HG03175 (cell line): ENCODE results near the gene GPRC5B.
A peak's percentile ranks its signal among the peaks of the same experiment; 100 is the strongest.

Experiments used
- ATAC-seq: cut with Tn5 transposase; IDR thresholded peaks from one replicate; pipeline ENCODE4 v1.9.1; 2021; ENCODE audit warnings: mild to moderate bottlenecking, moderate library complexity; ENCODE audit not compliant: unreplicated experiment

GPRC5B gene

GRCh38 chr16:19898924-19899604, 14.4 kb upstream of the GPRC5B start:
- ATAC-seq = peak; percentile 50

DNA sequence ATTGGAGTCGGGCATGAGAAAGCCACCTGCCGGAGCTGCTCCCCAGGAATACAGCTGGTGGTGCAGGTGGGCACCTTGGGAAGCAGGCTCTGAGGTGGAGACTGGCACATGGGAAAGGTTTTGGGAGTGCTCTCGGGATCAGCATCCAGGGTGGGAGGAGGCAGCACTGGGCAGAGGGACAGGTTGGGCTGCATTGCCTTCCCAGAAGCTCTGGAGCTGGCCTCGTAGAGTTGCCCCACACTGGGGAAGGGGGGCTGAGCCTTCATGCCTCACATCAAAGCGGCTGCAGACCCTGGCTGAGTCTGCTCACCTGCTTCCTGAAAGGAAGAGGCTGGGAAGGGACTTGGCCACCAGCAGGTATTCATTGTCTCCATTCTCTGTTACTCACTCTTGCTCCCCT, 13.5 kb upstream of the GPRC5B start:
- ATAC-seq = no peak

DNA sequence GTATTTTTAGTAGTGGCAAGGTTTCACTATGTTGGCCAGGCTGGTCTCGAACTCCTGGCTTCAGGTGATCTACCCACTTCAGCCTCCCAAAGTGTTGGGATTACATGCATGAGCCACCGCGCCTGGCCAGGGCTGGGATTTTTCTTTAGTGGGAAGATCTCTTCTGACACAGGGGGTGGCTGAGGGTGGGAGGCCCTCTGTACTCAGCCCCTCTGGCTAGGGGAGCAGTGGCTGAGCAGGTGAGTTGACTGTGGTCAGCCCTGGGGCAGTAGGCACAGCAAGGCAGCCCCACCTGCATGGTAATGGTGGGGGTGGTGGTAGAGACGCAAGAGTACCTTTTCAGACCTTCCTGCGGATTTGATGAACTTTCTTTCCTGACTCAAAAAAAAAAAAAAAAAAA, 12.3 kb upstream of the GPRC5B start:
- no peak for ATAC-seq

GRCh38 chr16:19894586-19894985, 9.9 kb upstream of the GPRC5B start:
- ATAC-seq = no peak

DNA sequence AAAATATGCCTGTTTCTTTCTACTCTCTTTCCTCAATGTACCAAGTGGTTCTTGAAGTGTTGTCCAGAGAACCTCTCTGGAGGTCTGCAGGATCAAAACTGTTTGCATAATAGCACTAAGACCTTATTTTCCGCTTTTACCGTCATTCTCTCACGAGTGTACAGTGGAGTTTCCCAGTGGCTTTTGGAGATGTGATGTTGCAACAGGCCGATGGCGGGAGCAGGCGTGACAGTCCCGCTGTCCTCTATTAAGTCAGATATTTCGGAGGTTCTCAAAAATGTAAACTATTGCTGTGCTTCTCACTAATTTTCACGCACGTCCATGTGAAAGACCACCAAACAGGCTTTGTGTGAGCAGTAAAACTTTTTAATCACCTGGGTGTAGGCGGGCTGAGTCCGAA, 8.3 kb upstream of the GPRC5B start:
- ATAC-seq = no peak

GRCh38 chr16:19890901-19891300, 6.3 kb upstream of the GPRC5B start:
- no peak for ATAC-seq

- no peak for ATAC-seq
These were observed 4.2 kb upstream of the GPRC5B start for GRCh38 chr16:19888834-19889233.

GRCh38 chr16:19886073-19886941, 1.7 kb upstream of the GPRC5B start:
- peak; percentile 74 for ATAC-seq

- ATAC-seq = no peak
These were observed 914 bp upstream of the GPRC5B start for GRCh38 chr16:19885451-19886072.

DNA sequence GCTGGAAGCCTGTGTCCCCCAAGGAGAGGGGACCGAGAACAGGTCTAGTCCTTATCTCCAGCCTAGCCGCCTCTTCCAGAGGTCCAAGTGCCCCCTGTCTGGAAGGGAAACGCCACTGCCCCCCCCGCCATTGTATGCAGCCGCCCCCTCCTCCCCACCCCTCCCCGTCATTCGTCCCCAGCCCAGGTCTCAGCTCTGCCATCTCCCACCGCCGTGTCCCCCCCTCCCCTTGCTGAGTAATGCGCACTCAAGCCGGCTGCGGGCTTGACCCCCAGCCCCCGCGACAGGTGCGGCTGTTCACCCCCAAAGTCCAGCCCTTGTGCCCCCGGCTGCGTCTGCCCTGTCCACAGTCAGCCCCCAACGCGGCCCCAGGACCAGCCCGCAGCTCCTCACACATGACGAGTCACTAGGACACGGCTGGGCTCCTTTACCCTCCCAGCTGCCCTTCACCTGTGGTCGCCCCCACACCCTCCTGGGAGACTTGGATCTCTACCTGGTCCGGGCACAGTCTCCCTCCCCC, 622 bp downstream of the GPRC5B start:
- ATAC-seq = no peak

DNA sequence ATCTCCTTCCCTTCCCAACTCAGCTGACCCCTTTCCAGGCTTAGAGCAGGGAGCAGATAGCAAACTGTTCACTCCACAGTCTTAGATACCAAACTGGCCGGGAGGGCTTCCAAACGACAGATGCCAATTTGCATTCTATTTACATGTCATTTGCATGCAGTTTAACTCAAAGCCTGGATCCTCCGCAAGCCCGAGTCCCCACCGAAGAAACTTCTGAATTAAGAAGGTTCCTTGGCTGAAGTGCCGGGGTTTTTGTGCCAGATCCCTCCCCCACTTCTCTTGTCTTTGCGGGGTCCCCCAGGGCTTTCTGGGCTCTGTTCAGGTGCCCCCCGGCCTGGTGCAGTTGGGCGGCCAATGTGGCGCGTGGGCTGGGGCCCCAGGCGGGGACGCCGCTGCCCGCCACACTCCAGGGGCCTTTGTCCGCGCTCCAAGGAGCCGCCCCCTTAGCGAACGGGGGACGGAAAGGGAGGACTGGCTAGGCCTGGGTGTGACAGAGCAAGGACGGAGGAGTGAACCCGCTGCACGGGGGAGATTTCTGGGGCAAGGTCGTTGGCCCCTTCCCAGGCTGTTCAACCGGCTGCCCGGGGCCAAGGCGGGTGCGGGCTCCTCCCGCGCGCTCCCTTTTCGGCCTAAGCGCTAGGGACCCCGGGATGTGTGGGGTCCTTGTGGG, 1.2 kb downstream of the GPRC5B start:
- ATAC-seq = no peak

DNA sequence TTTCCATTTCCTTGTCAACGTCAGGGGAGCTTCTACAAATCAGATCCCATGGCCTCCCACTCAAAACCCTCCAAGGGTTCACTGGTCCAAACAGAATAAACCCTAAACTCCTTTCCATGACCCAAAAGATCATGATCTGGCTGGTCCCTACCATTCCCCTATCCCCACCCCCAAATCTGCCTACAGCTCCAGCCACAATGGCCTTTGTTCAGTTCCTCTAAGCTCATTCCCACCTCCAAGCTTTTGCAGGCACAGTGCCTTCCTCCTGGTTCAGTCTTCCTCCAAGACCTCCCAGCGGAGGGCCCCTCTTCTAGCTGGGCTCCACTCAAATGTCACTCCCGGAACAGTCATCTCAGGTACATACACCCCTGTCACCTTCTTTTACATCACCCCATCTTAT, 2.0 kb downstream of the GPRC5B start:
- no peak for ATAC-seq

DNA sequence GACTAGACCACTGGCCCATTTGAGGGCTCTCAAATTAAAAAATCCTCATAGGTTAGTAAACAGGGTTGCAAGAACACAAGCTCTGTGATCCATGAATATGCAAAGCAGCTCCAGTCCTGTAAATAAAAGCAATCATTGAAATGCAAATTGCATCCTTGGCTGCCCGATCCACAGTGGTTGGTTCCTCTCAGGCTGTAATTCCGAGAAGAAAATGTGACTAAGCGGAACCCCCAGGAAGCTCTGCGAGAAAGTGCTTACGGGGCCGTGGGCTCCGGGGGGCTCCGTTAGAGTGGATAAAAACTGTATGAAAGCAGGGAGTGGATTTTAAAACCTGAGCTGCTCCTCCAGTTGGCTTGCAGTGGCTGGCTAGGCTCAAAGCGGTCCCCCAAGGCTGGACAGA, 2.5 kb downstream of the GPRC5B start:
- ATAC-seq = no peak

- no peak for ATAC-seq
These were observed 2.9 kb downstream of the GPRC5B start for GRCh38 chr16:19881783-19882182.

DNA sequence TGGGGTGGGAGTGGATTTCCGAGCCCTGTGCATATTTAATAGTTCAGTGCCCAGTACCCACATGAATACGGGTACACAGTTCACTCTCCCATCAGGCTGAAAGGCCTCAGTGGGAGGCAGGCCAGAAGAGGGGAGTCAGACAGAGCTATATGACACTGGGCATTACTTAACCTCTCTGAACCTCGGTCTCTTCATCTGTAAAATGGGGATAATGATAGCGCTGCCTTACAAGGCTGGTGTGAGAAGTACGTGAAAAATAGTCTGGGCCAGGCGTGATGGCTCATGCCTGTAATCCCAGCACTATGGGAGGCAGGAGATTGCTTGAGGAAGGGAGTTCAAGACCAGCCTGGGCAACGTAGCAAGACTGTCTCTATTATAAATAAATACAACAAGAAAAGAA, 3.6 kb downstream of the GPRC5B start:
- ATAC-seq = no peak

GRCh38 chr16:19879241-19879792, 5.3 kb downstream of the GPRC5B start:
- ATAC-seq = no peak

GRCh38 chr16:19878757-19879156, 5.9 kb downstream of the GPRC5B start:
- ATAC-seq = no peak

DNA sequence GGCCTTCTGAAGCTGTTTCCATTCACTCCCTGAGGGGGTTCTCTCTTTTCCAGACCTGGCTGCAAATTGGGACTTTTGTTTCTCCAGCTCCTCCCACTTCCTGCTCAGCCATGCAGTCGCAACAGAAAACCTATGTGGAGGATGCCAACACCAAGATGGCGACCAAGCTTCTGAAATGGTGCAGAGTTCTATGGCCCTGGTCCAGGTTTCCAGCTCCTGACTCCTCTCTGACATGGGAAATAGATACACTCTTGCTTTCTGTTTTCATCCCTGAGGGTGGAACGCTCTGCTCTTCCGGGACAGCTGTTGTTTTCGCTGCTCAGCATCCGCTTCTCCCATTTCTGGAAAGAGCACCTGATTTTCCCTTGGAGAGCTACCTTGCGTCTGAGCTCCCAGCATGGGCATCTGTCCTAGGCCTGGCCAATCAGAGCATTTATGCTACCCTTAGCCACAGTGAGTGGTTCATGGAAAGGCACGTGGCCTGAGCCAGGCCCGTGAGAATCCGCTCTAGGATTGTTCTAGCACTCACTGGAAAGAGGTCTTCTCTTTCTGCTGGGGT, 8.1 kb downstream of the GPRC5B start:
- no peak for ATAC-seq

DNA sequence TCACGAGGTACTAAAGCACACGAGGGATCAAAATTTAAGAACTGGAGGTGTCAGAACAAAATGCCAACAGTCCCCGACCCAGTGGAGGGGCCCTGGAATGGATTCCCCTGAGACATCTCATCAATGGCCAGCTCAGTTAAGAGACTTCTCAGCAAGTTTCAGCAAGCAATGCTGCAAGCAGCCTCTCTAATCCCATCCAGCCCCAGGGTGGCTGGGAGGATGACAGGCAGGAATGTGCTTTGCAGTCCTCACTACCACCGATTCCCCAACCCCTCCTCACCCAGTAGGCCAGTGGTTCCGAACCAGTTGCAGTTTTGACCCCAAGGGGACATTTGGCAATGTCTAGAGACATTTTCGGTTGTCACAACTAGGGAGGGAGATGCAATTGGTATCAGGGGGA, 8.7 kb downstream of the GPRC5B start:
- ATAC-seq = no peak

DNA sequence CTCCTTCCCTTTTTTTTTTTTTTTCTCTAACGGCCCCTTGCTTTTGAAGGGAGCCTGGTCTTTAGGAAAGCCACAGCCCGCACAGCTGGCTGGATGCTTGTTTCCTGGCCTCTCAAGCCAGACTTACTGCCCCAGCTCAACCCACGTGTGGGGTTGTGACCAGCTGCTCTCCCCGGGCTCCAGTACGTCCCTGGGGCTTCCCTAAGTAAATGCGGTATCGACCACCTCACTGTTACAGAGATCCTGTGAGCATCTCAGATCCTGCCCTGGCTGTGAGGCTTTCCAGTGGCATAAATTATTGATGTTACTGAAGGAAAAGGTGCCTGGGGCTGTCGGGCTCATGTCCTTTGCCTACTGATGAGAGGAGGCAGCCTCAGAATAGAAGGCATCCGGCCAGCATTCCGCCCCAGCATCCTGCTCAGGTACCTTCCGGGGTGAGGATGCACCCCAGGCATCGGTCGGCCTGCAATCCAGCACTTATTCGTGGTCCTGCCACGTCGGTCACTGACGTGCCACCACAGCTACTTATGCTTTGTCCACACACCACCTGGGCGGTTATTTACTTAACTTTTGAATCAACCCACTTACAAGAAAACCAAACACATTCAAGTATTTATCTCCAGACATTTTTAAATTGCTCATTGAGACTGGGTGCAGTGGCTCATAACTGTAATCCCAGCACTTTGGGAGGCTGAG, 9.6 kb downstream of the GPRC5B start:
- no peak for ATAC-seq
